Measurements from ENCODE around the gene EXOC4.

- no peak for TF ChIP-seq CTCF (IDR thresholded peaks at IDR 0.05)
- TF ChIP-seq POLR2AphosphoS5 (IDR thresholded peaks at IDR 0.05): no peak
- no peak for TF ChIP-seq POLR2A (IDR thresholded peaks at IDR 0.05)
- TF ChIP-seq EP300 (IDR thresholded peaks at IDR 0.05): no peak
Observed at GRCh38 chr7:133587903-133588302, 335.0 kb downstream of the EXOC4 start.

All from sigmoid colon (tissue), 4 donors.